Erythroblast (primary cell): Measurements from ENCODE around the gene SGK2.

Experiments
- GATA1 ChIP-seq: IDR thresholded peaks from 2 replicates; pipeline ENCODE4 v1.6.1; 2011; ENCODE audit warnings: low read depth, mild to moderate bottlenecking, control low read depth, low read length, moderate library complexity
- POLR2A ChIP-seq: IDR thresholded peaks from 2 replicates; pipeline ENCODE4 v1.6.1; 2011; ENCODE audit warnings: mild to moderate bottlenecking, low read length

DNA sequence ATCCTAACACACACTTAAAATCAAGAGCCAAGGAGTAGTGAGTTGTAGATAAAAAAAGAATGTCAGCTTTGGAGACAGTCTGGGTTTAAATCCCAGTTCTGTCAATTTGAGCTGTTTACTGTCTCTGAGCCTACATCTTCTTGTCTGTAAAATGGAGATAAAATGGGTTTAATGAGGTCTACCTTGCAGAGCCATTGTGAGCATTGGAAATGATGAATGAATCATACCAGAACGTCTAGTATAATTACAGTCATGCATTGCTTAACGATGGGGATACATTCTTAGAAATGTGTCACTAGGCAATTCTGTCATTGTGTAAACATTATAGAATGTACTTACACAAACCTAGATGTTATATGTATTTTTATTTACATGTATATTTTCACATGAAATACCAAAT is 17.6 kb upstream of the SGK2 start:
- no peak for TF ChIP-seq POLR2A
- no peak for TF ChIP-seq GATA1
